Measurements from ENCODE around the gene TMEM183A. TPM values are rescaled to one million over a fixed set of nuclear protein-coding genes. Genes with fewer than 3 reads are reported as not detected.

TMEM183A gene
- total RNA-seq, 1 experiment from 2014 or later: 119 TPM

DNA sequence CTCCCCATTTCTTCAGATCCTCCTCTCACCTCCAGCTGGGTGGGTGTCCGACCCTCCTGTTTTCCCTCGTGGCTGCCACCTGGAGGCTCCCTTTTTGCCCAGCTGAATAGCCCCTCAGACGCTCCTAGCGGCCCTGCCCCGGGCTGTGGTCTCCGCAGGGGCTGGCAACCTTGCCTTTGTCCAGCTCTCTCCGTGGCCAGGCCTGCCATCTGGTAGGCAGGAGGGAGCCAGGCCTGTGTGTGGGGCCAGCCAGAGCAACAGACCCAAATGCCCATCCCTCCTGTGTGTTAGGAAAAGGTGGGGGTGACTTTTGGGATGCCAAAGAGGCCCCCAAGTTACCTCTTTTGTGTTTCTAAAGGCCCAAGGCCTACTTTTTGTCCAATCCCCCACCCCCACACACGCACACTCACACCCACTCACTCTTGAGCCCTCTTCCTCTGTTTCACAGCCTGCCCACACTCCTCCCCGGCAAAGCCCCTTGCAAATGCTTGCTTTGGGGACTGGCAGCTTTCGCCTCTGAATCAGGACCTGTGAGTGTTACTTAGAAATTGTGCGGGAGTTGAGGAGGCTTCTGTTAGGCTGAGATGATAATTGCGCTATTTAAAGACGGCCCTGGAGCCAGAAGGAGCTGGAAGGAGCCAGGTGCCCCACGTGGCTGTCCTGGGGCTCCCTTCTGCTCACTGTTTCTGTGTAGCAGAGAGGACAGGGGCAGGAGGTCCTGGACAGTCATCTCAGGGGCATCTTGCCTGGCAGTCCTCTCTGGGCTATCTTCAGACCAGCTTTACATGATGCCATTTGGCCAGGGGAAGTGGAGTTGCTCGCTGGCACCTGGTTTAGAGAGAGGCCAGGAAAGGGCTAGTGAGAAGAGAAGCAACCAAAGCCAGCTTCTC is 28.2 kb downstream of the TMEM183A start:
- H3K27ac ChIP-seq (ENCODE audit: low read length): no peak overlapping the region
- H3K9me2 ChIP-seq (replicated peaks; ENCODE audit: low read length): no peaks in the 10 kb centered on the region
- H3K4me1 ChIP-seq (ENCODE audit: insufficient read depth, low read length): peaks cover 11% of the 10 kb centered on the region; the same call in 1 of the 2 replicates
- no peaks in the 10 kb centered on the region for H3K79me2 ChIP-seq (ENCODE audit: low read length)
- CTCF ChIA-PET: no interaction called here
- H4K20me1 ChIP-seq (ENCODE audit: low read length): no peaks in the 10 kb centered on the region
- intact Hi-C loops (cut with micrococcal nuclease): loop anchor here (5.0 kb wide), 1 partner anchor 92 kb away; the partner anchor contains the start of gene ADORA1
- H3F3A ChIP-seq (ENCODE audit: low read length, unreplicated experiment): no peaks in the 10 kb centered on the region
- no TSS peak for BruUV-seq (replicated peaks)
- no peak overlapping the region for H2AFZ ChIP-seq (ENCODE audit: low read length)
- no peak overlapping the region for H3K4me2 ChIP-seq (ENCODE audit: low read length)
- DNase-seq: no peak
- no peak overlapping the region for H3K4me3 ChIP-seq (ENCODE audit: low read length)
- no peaks in the 10 kb centered on the region for H3K27me3 ChIP-seq (ENCODE audit: low read length)
- no peaks in the 10 kb centered on the region for H3K9me3 ChIP-seq (ENCODE audit: low read length)
- no peak overlapping the region for H3K9ac ChIP-seq (ENCODE audit: low read length)
- no peak for TF ChIP-seq EZH2 (IDR thresholded peaks at IDR 0.05; ENCODE audit: low read length, unreplicated experiment)
- TF ChIP-seq EZH2phosphoT487 (IDR thresholded peaks at IDR 0.05; ENCODE audit: borderline replicate concordance, low read length): no peak
- TF ChIP-seq, protein P1, sequence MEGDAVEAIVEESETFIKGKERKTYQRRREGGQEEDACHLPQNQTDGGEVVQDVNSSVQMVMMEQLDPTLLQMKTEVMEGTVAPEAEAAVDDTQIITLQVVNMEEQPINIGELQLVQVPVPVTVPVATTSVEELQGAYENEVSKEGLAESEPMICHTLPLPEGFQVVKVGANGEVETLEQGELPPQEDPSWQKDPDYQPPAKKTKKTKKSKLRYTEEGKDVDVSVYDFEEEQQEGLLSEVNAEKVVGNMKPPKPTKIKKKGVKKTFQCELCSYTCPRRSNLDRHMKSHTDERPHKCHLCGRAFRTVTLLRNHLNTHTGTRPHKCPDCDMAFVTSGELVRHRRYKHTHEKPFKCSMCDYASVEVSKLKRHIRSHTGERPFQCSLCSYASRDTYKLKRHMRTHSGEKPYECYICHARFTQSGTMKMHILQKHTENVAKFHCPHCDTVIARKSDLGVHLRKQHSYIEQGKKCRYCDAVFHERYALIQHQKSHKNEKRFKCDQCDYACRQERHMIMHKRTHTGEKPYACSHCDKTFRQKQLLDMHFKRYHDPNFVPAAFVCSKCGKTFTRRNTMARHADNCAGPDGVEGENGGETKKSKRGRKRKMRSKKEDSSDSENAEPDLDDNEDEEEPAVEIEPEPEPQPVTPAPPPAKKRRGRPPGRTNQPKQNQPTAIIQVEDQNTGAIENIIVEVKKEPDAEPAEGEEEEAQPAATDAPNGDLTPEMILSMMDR (conservative IDR thresholded peaks at IDR 0.05; ENCODE audit: low read depth, low read length): no peak
- POLR2A ChIA-PET (ENCODE audit: unreplicated experiment): no interaction called here
- no peaks in the 10 kb centered on the region; the same call in 1 of the 2 replicates for H3K36me3 ChIP-seq (ENCODE audit: low read depth, low read length)
- ATAC-seq: no peak

DNA sequence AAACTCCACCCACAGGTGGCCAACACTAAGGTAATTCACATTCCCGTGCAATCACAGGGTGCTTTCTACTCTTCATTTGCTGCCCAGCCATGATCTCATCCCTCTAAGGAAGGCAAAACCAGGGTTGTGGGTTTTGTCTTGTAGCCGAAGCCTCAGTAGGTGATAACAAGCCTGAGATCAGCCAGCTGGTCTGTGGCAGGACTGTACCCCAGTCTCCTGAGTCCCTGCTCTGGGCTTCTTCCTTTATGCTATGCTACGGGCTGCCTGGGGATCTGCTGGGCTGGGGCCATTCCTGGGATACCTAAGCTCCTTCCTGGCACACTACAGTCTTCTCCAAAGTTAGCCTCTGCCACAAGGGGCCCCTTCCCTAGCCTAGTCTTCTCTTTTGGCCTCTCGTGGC is 29.0 kb downstream of the TMEM183A start:
- Histone ChIP-seq H3K4me1 (ENCODE audit: insufficient read depth, low read length) (peaks cover 11% of the 10 kb centered on the region; the same call in 1 of the 2 replicates), H3K79me2 (ENCODE audit: low read length) (no peaks in the 10 kb centered on the region), H3K9ac (ENCODE audit: low read length) (no peak overlapping the region), H2AFZ (ENCODE audit: low read length) (no peak overlapping the region), H3K36me3 (ENCODE audit: low read depth, low read length) (no peaks in the 10 kb centered on the region; the same call in 1 of the 2 replicates), H3K9me2 (replicated peaks; ENCODE audit: low read length) (no peaks in the 10 kb centered on the region), H3K27me3 (ENCODE audit: low read length) (no peaks in the 10 kb centered on the region), H3F3A (ENCODE audit: low read length, unreplicated experiment) (no peaks in the 10 kb centered on the region), H4K20me1 (ENCODE audit: low read length) (no peaks in the 10 kb centered on the region), H3K9me3 (ENCODE audit: low read length) (no peaks in the 10 kb centered on the region), H3K4me3 (ENCODE audit: low read length) (no peak overlapping the region), H3K27ac (ENCODE audit: low read length) (no peak overlapping the region), H3K4me2 (ENCODE audit: low read length) (no peak overlapping the region)
- TF ChIP-seq EZH2phosphoT487 (IDR thresholded peaks at IDR 0.05; ENCODE audit: borderline replicate concordance, low read length): no peak
- no peak for TF ChIP-seq EZH2 (IDR thresholded peaks at IDR 0.05; ENCODE audit: low read length, unreplicated experiment)
- TF ChIP-seq, protein P1 (conservative IDR thresholded peaks at IDR 0.05; ENCODE audit: low read depth, low read length): no peak
- POLR2A ChIA-PET (ENCODE audit: unreplicated experiment): no interaction called here
- intact Hi-C loops (cut with micrococcal nuclease): loop anchor here (5.0 kb wide), 1 partner anchor 91 kb away; the partner anchor contains the start of gene ADORA1
- no peak for DNase-seq
- no TSS peak for BruUV-seq (replicated peaks)
- no peak for ATAC-seq
- CTCF ChIA-PET: no interaction called here

DNA sequence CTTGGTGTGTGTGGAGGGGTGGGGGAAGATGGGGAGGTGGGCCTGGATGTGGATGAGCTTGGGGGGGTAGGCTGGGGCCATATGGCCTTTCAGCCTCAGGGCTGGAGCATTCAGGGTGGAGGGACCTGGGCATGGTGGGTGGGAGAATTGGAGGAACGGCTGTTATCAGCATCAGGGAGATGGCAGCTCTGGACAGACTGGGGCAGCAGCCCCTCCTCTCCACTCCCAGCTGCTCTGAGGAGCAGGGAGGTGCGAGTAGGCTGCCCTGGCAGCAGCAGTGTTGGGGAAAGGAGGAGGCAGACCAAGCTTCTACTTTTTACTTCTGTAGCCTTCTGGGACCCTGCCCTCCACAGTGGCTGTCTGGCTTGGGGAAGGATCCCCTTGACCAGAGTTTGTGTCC is 29.4 kb downstream of the TMEM183A start:
- no peak overlapping the region for H3K4me2 ChIP-seq (ENCODE audit: low read length)
- peaks cover 11% of the 10 kb centered on the region; the same call in 1 of the 2 replicates for H3K4me1 ChIP-seq (ENCODE audit: insufficient read depth, low read length)
- no peak for ATAC-seq
- DNase-seq: no peak
- CTCF ChIA-PET: no interaction called here
- POLR2A ChIA-PET (ENCODE audit: unreplicated experiment): no interaction called here
- intact Hi-C loops (cut with micrococcal nuclease): loop anchor here (5.0 kb wide), 1 partner anchor 91 kb away; the partner anchor contains the start of gene ADORA1
- no peak for TF ChIP-seq EZH2 (IDR thresholded peaks at IDR 0.05; ENCODE audit: low read length, unreplicated experiment)
- TF ChIP-seq, protein P1 (conservative IDR thresholded peaks at IDR 0.05; ENCODE audit: low read depth, low read length): no peak
- TF ChIP-seq EZH2phosphoT487 (IDR thresholded peaks at IDR 0.05; ENCODE audit: borderline replicate concordance, low read length): no peak
- no TSS peak for BruUV-seq (replicated peaks)
- no peaks in the 10 kb centered on the region; the same call in 1 of the 2 replicates for H3K36me3 ChIP-seq (ENCODE audit: low read depth, low read length)
- no peak overlapping the region for H2AFZ ChIP-seq (ENCODE audit: low read length)
- no peak overlapping the region for H3K9ac ChIP-seq (ENCODE audit: low read length)
- H3K79me2 ChIP-seq (ENCODE audit: low read length): no peaks in the 10 kb centered on the region
- no peaks in the 10 kb centered on the region for H4K20me1 ChIP-seq (ENCODE audit: low read length)
- no peaks in the 10 kb centered on the region for H3K9me2 ChIP-seq (replicated peaks; ENCODE audit: low read length)
- H3K9me3 ChIP-seq (ENCODE audit: low read length): no peaks in the 10 kb centered on the region
- H3K27me3 ChIP-seq (ENCODE audit: low read length): no peaks in the 10 kb centered on the region
- H3K27ac ChIP-seq (ENCODE audit: low read length): no peak overlapping the region
- H3K4me3 ChIP-seq (ENCODE audit: low read length): no peak overlapping the region
- H3F3A ChIP-seq (ENCODE audit: low read length, unreplicated experiment): no peaks in the 10 kb centered on the region

Measured in PC-3 (cell line).